Measurements from ENCODE around the gene OR7C1.

The OR7C1 gene

GRCh38 chr19:14758816-14759215 lies 76.2 kb downstream of the OR7C1 start:
- H3K27me3 ChIP-seq (ENCODE audit: control insufficient read depth, insufficient read depth, low read length): no peaks in the 10 kb centered on the region
- H3K9me3 ChIP-seq (ENCODE audit: control insufficient read depth, low read length): no peaks in the 10 kb centered on the region
- H3K4me1 ChIP-seq (ENCODE audit: control insufficient read depth, insufficient read depth, low read length): no peaks in the 10 kb centered on the region
- no peak overlapping the region for H3K4me3 ChIP-seq (ENCODE audit: low read length)
- no peak overlapping the region for H3K9ac ChIP-seq (ENCODE audit: low read length)
- H3K36me3 ChIP-seq (ENCODE audit: control insufficient read depth, insufficient read depth, low read length): no peaks in the 10 kb centered on the region

DNA sequence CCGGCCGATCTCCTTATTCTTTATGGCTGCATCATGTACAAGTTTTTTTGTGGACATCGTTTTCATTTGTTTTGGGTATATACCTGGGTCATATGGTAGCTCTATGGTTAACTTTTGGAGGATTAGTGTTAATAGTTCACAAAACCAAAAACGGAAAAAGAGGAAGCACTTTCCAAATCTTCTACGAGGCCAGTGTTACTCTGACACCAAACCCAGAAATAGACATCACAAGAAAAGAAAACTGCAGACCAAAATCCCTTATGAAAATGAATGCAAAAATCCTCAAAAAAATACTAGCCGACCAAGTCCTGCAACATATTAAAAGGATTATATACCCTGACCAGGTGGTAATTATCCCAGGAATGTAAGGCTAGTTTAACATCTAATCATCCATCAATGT lies 86.4 kb downstream of the OR7C1 start:
- no peaks in the 10 kb centered on the region for H3K36me3 ChIP-seq (ENCODE audit: control insufficient read depth, insufficient read depth, low read length)

More for the DNA sequence above, 86.4 kb downstream of the OR7C1 start:
- Histone ChIP-seq H3K9me3 (ENCODE audit: control insufficient read depth, low read length) (no peaks in the 10 kb centered on the region), H3K4me1 (ENCODE audit: control insufficient read depth, insufficient read depth, low read length) (no peaks in the 10 kb centered on the region), H3K4me3 (ENCODE audit: low read length) (no peak overlapping the region), H3K9ac (ENCODE audit: low read length) (no peak overlapping the region), H3K27me3 (ENCODE audit: control insufficient read depth, insufficient read depth, low read length) (no peaks in the 10 kb centered on the region)
